ENCODE measurements around the gene MORC4.

Gene MORC4

GRCh38 chrX:106959901-106960300, 40.1 kb downstream of the MORC4 start:
- TF ChIP-seq CTCF (IDR thresholded peaks at IDR 0.05; ENCODE audit: low read depth, low read length, missing control alignments), result peak; percentile 54
- in situ Hi-C loops (cut with HindIII; ENCODE audit: low pct_ligation_motif_present, low sequenced_read_pairs), result no loop called here
- peak; percentile 31 for DNase-seq

GRCh38 chrX:106957856-106958255, 42.2 kb downstream of the MORC4 start:
- Histone ChIP-seq H3K27me3 (replicated peaks) (no peaks in the 10 kb centered on the region), H3K36me3 (replicated peaks) (peaks cover 2% of the 10 kb centered on the region), H3K27ac (no peak overlapping the region), H3K4me3 (ENCODE audit: low read depth, low read length) (no peak overlapping the region)
- in situ Hi-C loops (cut with HindIII; ENCODE audit: low pct_ligation_motif_present, low sequenced_read_pairs), result no loop called here
- DNase-seq, result no peak
- no peak for TF ChIP-seq CTCF (IDR thresholded peaks at IDR 0.05; ENCODE audit: low read depth, low read length, missing control alignments)

More at GRCh38 chrX:106959901-106960300, 40.1 kb downstream of the MORC4 start:
- peaks cover 2% of the 10 kb centered on the region for H3K36me3 ChIP-seq (replicated peaks)
- H3K27me3 ChIP-seq (replicated peaks), result no peaks in the 10 kb centered on the region
- H3K4me3 ChIP-seq (ENCODE audit: low read depth, low read length), result no peak overlapping the region
- no peak overlapping the region for H3K27ac ChIP-seq

- Histone ChIP-seq H3K27me3 (replicated peaks) (no peaks in the 10 kb centered on the region), H3K4me3 (ENCODE audit: low read depth, low read length) (no peak overlapping the region), H3K27ac (no peak overlapping the region), H3K36me3 (replicated peaks) (no peaks in the 10 kb centered on the region)
- in situ Hi-C loops (cut with HindIII; ENCODE audit: low pct_ligation_motif_present, low sequenced_read_pairs), result no loop called here
- TF ChIP-seq CTCF (IDR thresholded peaks at IDR 0.05; ENCODE audit: low read depth, low read length, missing control alignments), result no peak
- DNase-seq, result no peak
Measured at GRCh38 chrX:106955004-106955772, 44.8 kb downstream of the MORC4 start.

GRCh38 chrX:106954041-106954440, 46.0 kb downstream of the MORC4 start:
- no peak for DNase-seq
- Histone ChIP-seq H3K4me3 (ENCODE audit: low read depth, low read length) (no peak overlapping the region), H3K27ac (no peak overlapping the region), H3K27me3 (replicated peaks) (no peaks in the 10 kb centered on the region), H3K36me3 (replicated peaks) (no peaks in the 10 kb centered on the region)
- TF ChIP-seq CTCF (IDR thresholded peaks at IDR 0.05; ENCODE audit: low read depth, low read length, missing control alignments), result no peak
- in situ Hi-C loops (cut with HindIII; ENCODE audit: low pct_ligation_motif_present, low sequenced_read_pairs), result no loop called here

- Histone ChIP-seq H3K36me3 (replicated peaks) (no peaks in the 10 kb centered on the region), H3K27ac (no peak overlapping the region), H3K27me3 (replicated peaks) (no peaks in the 10 kb centered on the region), H3K4me3 (ENCODE audit: low read depth, low read length) (no peak overlapping the region)
- no peak for DNase-seq
- TF ChIP-seq CTCF (IDR thresholded peaks at IDR 0.05; ENCODE audit: low read depth, low read length, missing control alignments), result peak; percentile 28
- in situ Hi-C loops (cut with HindIII; ENCODE audit: low pct_ligation_motif_present, low sequenced_read_pairs), result no loop called here
Measured at GRCh38 chrX:106952988-106953387, 47.0 kb downstream of the MORC4 start.

GRCh38 chrX:106952538-106952937, 47.5 kb downstream of the MORC4 start:
- in situ Hi-C loops (cut with HindIII; ENCODE audit: low pct_ligation_motif_present, low sequenced_read_pairs), result no loop called here
- DNase-seq, result no peak
- Histone ChIP-seq H3K27me3 (replicated peaks) (no peaks in the 10 kb centered on the region), H3K4me3 (ENCODE audit: low read depth, low read length) (no peak overlapping the region), H3K27ac (no peak overlapping the region), H3K36me3 (replicated peaks) (no peaks in the 10 kb centered on the region)
- TF ChIP-seq CTCF (IDR thresholded peaks at IDR 0.05; ENCODE audit: low read depth, low read length, missing control alignments), result no peak
